Neutrophil (primary cell): ENCODE measurements around the gene GALNT9.

Source experiments
- H3K27ac ChIP-seq: fragments of 200-600 bp; sonication (generic); 2 replicates; pipeline ENCODE4 v1.5.1; 2016; ENCODE audit warnings: mild to moderate bottlenecking, moderate library complexity
- H3K27me3 ChIP-seq: fragments of 200-600 bp; sonication (generic); 2 replicates; pipeline ENCODE4 v1.6.0; 2016; ENCODE audit warnings: mild to moderate bottlenecking
- H3K36me3 ChIP-seq: fragments of 200-600 bp; sonication (generic); 2 replicates; pipeline ENCODE4 v1.5.1; 2017
- H3K4me1 ChIP-seq, 2 experiments: fragments of 200-600 bp in 1 of 2; sonication (generic) in 1 of 2; 1 replicate in 1 of 2; 2 replicates in 1 of 2; pipeline versions ENCODE4 v1.5.1 to v1.6.1; 2013 to 2016; ENCODE audit warnings: low read depth in 1 of 2, low read length in 1 of 2, mild to moderate bottlenecking in 1 of 2, moderate library complexity in 1 of 2; ENCODE audit not compliant: control insufficient read depth in 1 of 2, insufficient read depth in 1 of 2
- H3K4me3 ChIP-seq, 2 experiments: fragments of 200-600 bp in 1 of 2; sonication (generic) in 1 of 2; 1 replicate in 1 of 2; 2 replicates in 1 of 2; pipeline ENCODE4 v1.5.1; 2013 to 2016; ENCODE audit warnings: low read depth in 1 of 2, low read length in 1 of 2, mild to moderate bottlenecking in 1 of 2, moderate library complexity in 1 of 2
- H3K9me3 ChIP-seq: fragments of 200-600 bp; sonication (generic); 2 replicates; pipeline ENCODE4 v1.5.1; 2016
- CTCF ChIP-seq: fragments of 200-600 bp; sonication (generic); IDR thresholded peaks from 2 replicates; pipeline ENCODE4 v1.5.1; 2016; ENCODE audit warnings: antibody characterized with exemption

GALNT9 gene

GRCh38 chr12:132188451-132188901 is 140.9 kb downstream of the GALNT9 start:
- peaks cover 92% of the 10 kb centered on the region for H3K27me3 ChIP-seq
- H3K36me3 ChIP-seq, result no peaks in the 10 kb centered on the region
- no peak for TF ChIP-seq CTCF
- no peak overlapping the region for H3K27ac ChIP-seq
- H3K9me3 ChIP-seq, result peaks cover 3% of the 10 kb centered on the region
- H3K4me3 ChIP-seq, result peak overlapping the region; percentile 68 to 78
- H3K4me1 ChIP-seq, result peaks cover 21 to 28% of the 10 kb centered on the region in 2 experiments

DNA sequence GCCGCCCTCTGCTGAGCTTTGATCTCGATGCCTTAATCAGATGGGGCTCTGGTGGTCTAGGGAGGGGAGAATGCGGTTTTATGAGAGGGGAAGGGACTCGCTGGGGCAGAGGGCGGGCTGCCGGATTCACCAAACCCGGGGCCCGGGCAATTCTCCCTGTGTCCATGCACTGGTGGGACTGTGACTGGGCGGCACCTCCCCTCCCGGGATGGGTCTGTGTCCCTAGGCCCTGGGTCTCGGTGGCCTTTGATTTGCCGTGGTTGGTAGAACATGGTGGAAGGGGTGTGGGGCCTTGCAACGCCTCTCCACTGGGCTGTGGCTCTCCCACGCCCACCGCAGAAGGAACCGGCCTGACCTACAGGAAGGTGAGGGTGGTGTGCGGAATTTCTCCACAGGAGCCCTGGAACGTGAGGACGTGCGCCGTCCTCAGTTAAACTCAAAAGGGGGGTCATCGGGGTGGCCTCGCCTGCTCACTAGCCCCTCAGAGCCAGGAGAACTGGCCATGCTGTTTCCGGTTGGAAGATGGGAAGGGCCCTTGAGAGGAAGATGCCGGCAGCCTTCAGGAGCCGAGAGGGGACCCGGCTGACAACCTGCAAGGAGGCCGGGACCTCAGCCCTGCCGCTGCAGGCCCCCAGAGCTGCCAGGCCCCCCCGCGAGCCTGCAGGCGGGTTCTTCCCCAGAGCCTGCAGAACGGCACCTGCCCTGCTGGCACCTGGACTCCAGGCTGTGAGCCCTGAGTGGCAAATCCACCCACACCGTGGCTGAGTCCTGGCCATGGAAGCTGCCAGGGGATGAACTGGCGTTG is 141.5 kb downstream of the GALNT9 start:
- Histone ChIP-seq H3K4me1 (peaks cover 21 to 28% of the 10 kb centered on the region in 2 experiments), H3K27ac (no peak overlapping the region), H3K36me3 (no peaks in the 10 kb centered on the region), H3K4me3 (no peak overlapping the region), H3K27me3 (peaks cover 98% of the 10 kb centered on the region), H3K9me3 (no peaks in the 10 kb centered on the region)
- TF ChIP-seq CTCF, result no peak

DNA sequence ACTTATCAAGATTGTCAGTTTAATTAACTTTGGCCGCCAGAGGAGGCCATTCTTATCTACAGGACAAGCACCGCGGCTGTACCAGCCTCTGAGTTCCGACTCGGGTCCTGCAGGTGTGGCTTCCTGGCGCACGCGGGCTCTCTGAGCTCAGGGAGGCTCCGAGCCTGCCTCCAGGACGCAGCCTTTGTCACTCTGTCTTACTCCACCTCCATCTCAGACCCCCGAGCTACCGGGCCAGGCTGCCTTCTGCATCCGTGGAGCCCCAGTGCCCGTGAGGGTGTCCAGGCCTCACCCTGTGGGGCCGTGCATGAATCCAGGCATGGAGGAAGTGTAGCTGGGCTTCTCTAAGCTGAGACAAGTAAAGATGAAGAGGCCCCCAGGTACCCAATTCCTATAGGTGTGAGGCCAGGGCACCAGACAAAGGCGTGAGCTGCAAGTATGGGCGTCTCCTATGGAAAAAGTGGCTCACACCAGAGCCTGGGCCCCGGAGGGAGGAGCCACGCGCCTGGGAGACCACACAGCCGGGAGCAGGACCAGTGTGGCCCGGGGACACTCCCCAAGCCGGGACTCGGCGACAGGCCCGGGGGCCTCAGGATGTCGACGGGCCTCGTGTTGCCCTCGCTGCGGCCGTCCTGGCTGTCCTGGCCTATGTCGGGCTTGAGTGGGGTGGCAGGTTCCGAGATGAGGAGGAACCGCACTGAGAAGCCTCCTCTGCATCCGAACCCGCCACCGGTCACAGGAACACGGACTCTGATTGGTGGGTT is 142.3 kb downstream of the GALNT9 start:
- H3K4me3 ChIP-seq, result peak overlapping the region in 1 of 2 experiments; percentile 39
- H3K9me3 ChIP-seq, result no peaks in the 10 kb centered on the region
- no peak overlapping the region for H3K27ac ChIP-seq
- peaks cover 21 to 28% of the 10 kb centered on the region in 2 experiments for H3K4me1 ChIP-seq
- H3K36me3 ChIP-seq, result no peaks in the 10 kb centered on the region
- TF ChIP-seq CTCF, result no peak
- peaks cover 96% of the 10 kb centered on the region for H3K27me3 ChIP-seq

DNA sequence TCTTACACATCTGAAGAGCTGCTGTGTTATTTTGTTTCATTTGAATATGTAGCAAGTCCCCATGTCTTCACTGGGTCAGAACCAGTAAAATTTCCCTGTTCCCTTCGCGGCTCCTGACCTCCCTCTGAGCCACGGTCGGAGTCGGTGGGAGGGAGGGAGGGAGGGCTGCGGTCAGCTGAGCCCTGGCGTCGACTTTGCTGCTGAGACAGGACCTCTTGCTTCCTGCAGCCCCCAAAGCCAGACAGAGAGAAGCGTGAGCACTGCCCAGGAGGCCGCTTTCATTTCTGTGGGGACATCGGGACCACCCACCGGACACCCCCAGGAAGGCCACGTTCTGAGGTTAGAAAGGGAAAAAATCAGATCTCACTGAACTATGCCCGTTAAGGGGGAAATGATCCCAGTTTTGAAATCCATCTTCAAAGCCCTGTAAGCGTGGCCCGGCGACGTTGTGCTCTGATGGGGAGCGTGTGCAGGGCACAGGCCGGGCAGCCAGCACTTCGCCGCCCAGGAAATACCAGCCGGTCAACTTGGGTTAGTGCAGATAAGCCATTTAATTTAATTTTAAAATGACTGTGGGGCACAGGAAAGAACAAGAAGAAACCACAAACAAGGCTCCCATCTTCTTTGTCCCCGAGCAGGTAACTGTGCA is 143.1 kb downstream of the GALNT9 start:
- Histone ChIP-seq H3K27ac (peak overlapping the region; percentile 34), H3K4me1 (peaks cover 21 to 28% of the 10 kb centered on the region in 2 experiments), H3K9me3 (no peaks in the 10 kb centered on the region), H3K4me3 (peak overlapping the region; percentile 39 to 51), H3K36me3 (no peaks in the 10 kb centered on the region), H3K27me3 (peaks cover 89% of the 10 kb centered on the region)
- no peak for TF ChIP-seq CTCF

- H3K36me3 ChIP-seq, result no peaks in the 10 kb centered on the region
- peaks cover 83% of the 10 kb centered on the region for H3K27me3 ChIP-seq
- H3K27ac ChIP-seq, result no peak overlapping the region
- H3K9me3 ChIP-seq, result no peaks in the 10 kb centered on the region
- TF ChIP-seq CTCF, result no peak
- peak overlapping the region; percentile 39 to 51 for H3K4me3 ChIP-seq
- H3K4me1 ChIP-seq, result peaks cover 21 to 28% of the 10 kb centered on the region in 2 experiments
Measured at GRCh38 chr12:132185705-132186104, 143.7 kb downstream of the GALNT9 start.
